Activated T-helper 1 cell treated with anti-CD3 and anti-CD28 coated beads, Interleukin-2, amount 50 U/mL, for 16 hours (primary cell): Measurements from ENCODE around the gene ARID5A.
A peak's percentile ranks its signal among the peaks of the same experiment; 100 is the strongest.

Source experiments
- DNase-seq, 2 donors: peaks; one replicate each; pipeline ENCODE4 v3.0.0-alpha.2; 2020; ENCODE audit warnings: low read depth in 1 of 2, low spot score in 1 of 2

The ARID5A gene

DNA sequence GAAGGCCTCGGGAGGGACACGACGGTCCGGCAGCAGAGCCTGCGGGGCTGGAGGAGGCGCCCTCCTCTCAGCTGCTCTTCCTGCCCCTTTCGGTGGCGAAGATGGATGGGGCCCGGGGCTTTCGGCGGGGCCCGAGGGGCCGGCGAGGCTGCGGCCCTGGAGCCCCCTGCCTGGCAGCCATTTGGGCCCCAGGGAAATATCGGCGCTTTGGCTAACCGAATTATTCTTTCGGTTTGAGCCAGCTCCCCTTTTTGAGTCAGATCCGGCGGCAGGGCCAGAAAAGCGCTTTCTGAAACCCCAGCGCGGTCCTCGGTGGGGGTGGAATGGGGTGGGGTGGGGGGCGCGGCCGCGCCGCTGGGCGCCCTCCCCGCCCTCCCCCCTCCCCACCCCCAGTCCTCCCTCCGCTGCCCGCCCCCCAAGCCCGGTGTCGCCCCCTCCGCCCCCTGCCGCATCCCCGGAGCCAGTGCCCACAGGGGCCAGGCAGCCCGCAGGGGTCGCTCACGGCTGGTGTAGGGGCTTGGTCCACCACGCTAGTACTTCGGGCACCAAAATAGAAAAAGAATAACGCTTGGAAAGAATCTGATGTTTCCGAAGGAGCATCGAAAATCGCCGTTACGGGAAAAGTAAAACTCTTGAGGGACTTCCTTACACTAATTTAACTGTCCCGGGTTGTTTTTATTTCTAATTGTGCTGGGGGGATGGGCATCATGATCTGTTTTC, 9.1 kb upstream of the ARID5A start:
- peak in 1 of 2 donors; percentile 49 for DNase-seq

DNA sequence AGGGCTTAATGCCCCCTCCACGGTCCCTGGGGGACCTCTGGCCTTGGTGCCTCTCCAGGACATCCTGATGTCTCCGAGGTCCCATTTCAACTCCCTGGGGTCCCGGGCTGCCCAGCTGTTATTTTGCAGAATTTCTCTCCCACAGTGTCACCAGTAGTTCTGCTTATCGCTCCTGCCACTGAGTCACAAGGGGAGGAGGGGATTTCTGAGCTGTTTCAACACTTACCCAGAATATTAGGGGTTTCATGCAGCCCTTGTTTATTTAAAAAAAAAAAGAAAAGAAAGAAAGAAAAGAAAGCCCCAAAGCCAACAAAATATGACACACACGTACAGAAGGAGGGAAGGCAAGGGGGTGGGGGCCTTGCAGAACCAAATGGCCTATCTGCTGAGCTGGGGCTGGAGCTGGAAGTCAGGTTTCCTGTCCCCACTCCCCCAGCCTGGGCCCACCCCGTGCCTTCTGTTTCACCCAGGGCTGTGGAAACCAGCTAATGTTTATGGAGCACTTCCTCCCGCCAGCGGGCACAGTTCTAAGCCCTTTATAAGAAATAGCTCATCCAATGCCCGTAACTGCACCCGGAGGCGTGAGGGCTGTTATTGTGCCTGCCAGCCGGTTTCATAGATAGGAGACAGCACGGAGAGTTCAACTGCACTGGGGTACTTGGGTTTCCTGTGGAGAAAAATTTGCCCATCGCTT, 8.4 kb upstream of the ARID5A start:
- peak in 1 of 2 donors; percentile 56 for DNase-seq

DNA sequence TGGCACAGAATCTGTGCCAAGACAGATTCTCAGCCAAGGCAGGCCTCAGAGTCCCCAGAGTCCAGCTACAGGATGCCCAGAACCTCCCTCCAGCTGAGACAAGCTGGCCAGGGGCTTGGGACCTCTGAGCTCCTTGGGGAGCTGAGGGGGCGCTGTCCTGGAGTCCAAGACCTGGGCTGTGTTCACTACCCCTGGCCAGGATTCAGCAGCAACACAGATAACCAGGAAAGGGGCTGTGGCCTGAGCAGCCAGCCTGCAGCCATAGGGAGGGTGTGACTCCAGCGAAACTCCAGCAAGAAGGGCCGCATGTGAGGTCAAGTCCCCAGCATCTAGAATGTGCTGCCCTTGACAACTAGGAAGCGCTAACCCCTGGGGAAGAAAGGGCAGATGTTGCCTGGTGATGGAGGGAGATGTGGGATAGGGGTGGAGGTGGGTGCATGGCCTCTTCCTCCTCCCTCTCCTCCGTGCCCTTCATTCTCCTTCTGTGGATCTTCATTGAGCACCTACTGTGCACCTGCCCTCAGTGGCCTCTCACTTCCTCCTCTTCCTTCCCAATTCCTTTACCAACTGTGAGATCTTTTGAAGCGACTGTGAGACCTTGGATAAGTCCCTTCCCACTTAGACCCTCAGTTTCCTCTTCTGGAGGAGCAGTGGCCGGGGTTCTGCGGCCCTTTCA, 7.7 kb upstream of the ARID5A start:
- no peak for DNase-seq

DNA sequence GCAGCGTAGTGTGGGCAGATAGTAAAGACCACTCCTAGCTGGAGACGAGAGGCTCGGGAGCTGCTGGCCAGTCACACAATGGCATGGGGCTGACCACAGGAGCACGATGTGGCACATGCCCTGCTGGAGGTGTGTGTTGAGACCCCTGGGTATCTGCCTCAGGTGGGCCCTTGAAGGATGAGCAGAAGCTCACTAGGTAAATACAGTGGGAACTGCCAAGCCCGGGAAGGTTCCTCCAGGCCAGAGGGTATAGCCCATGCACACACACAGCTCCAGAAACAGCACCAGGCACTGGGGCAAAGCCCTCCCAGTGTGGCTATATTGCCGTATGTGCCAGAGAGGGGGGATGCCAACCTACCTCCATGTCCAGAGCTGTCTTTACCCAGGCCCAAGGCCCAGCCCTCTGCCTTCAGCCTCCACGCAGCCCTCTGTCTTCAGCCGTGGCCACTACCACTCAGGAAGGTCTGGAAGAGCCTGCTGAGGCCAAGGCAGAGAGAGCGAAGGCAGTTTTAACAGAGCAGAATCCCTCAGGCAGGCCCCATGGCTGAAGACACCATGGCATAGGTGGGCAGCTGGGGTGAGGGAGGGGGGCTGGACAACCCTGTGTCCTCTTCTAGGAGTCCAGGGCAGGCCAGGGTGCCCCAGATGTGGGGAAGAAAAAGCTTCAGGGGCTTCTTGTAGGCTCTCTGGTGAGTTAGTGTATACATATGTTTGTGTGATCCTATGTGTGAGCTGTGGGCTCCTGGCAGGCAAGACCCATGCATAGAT, 7.0 kb upstream of the ARID5A start:
- no peak for DNase-seq

DNA sequence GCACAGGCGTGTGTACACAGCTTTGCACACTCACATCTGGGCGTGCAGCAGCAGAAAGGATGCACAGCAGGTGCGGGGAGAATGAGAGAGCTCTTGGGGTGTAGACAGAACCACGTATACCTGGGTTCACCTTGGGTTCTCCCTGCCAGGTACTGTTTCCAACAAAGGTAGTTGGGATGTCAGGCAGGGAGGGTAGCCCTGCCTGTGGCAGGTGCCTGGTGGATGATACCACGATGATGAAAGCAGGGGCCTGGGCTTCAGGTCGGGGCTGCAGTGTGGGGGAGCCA, 6.5 kb upstream of the ARID5A start:
- DNase-seq = no peak

DNA sequence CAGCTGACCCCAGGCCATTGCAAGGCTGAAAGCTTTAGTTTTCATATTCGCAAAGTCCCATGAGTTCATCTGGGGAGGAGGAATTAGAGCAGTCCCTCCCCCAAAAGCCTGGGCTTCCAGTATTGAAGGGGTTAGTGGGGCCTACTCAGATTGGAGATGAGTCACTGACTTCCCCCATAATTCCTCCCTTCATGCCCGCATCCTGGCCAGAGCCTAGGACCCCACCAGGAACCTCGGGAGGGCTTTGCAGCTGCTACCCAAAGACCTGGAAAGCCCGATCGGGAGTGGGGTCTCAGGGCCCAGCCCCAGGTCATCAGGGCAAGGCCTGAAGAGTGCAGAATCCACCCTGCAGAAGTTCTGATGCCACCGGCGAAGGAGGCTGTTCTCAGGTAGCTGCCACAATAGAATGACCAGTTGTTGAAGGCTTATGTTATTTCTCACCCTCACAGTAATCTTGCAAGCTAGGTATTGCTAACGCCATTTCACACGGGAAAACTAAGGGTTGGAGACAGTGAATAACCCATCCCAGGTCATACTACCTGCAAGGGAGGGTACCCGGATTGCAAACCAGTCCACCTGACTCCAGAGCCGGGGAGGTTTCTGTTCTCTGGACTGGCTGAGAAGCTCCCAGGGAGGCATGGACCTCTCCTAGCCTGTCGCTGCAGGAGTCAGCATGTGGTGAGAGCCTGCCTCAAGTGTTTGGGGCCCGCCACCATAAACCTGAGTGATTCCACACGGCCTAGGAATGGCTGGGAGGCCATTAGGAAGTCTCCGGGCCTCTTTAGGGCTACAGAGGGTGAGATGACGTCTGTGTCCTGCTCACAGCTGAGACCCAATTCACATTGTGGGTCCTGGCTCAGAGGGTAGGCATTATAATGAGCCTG, 5.8 kb upstream of the ARID5A start:
- DNase-seq = no peak

DNA sequence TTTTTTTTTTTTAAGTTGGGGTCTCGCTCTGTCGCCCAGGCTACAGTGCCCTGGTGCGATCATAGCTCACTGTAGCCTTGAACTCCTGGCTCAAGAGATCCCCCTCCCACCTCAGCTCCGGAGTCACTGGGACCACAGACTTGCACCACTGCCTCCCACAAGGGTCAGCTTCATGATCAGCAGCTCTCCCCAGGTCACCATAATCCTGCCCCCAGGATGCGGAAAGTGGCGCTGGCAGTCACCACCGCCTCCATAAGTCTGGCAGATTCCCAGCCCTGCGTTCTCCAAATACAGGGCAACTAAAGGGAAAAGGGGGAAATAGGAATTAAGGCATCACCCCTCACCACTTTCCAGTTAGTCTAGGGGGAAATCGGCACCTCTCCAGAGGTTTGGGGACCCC, 5.2 kb upstream of the ARID5A start:
- no peak for DNase-seq

DNA sequence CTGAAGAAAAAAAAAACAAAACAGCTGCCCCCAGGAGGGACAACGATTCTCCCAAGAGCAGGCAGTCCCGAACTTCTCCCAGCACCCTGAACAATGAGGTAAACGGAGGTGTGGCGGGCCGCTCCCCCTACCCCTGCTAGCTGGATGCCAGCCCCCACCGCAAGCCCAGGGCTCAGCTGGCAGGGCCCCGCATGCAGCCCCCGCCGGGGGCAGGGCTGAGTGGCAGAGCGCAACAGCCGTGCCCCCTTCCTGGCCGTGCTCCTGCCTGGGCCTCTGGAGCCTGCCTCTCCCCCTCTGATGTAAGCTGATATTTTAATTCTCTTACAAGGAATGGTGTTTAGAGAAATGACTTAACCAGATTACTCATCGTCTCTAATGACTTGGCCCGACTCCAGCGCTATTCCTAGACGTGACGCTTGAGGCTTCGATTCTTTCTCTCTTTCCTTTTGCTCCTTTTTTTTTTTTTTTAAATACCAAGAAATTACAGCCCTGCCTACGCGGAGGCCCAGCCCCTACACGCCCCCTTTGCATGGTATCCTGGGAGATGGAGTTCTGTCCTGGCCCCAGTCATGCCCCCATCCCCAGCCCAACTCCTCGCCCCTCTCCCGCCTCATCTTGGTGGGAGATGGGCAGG, 4.6 kb upstream of the ARID5A start:
- DNase-seq = peak; percentile 61 to 77

DNA sequence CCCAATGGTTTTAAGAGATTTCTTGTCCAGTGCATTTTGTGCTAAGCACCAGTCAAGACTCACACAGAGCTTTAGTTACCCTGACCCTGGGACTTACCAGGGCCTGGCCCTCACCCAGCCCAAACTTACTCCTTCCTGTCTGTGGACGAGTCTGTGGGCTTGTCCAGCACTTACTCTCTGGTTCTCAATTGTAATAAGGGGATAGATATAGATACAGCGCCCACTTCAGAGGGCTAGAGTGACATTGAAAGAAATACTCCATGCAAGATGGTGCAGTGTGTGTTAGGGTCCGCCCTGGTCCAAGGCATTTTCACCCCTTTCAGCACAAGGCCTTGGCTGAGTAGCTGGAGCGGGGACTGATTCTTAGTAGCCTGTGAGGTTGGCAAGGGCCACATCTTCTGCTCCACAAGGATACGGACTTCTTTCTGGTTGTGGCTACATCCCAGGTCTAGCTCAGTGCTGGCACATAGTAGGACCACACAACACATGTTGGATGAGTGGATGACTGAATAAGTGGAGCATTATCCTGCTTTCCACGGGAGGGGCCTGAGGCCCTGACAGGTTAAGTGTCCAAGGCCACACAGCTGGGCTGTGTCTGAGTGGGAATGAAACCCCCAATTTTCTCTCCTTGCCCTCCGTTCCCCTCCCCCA, 3.8 kb upstream of the ARID5A start:
- DNase-seq = no peak

DNA sequence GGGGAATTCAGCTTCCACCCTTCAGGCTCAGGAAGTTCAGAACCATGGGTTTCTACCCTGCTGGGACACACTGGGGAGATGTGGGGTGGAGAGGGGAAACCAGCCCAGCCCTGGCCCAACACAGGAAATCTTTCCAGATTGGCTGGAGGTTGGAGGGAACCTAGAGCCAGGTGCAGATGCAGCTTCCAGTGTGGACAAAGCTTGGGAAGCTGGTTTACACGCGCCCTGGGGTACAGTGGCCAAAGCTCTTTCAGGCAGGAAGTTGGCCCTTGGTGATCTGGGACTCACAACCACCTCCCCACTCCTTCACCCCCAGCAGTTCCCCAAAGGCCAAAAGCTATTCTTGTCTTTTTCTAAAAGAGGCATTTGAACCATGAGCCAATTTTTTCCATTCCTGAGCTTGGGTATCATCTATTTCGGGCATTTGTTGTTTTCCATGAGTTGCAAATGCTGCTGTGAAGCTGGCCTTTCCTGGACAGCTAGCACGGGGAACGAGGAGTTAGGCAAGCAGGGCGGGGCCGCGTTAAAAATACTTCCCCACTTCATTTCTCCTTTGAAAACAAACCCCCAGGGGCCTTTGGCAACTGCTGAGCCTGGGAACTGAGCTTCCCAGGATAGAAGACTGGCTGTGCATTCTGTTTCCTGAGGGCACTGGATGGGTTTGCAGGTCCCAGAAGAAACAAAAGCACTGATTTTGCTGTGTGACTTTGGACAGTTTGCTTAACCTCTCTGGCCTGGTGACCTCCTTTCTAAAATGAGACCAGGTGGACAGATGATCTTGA, 3.1 kb upstream of the ARID5A start:
- no peak for DNase-seq

DNA sequence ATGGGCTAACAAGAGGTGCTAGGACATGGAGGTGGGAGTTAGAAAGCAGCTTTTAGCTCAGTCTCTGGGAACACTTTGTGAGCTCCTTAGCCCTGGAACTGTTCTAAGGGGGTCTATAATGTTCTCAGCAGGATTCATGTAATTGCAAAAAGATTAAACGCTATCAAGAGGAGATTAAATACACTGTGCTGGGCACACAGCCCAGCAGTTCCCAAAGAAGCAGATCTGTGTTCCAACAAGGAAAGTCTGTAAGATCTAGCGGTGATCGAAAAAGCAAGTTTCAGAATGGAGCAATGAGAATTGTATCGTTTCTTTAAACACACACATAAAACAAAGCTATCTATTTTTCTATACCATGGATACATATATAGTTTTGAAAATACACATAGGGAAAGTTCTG, 2.4 kb upstream of the ARID5A start:
- no peak for DNase-seq

DNA sequence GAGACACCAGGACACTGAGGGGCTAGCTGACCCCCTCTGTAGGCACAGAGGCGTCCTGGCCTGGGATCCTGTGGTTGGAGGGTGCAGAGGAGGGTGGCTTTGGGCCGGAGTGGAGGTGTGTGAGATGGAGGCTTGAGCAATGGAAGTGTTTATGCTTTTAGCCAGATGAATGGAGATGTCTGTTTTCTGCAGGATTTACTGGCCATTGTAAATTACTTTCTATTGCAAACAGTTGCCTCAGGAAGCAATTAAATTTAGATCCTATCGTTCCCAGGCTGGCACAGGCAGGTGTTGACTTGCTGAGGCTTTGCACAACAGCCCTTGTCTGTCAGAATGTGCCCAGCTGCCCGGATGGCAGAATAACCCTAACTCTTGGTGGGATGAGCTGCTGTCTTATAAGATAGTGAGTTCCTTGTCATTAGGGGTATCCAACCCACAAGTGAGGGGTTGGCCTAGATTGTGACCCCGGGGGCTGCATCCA, 1.8 kb upstream of the ARID5A start:
- DNase-seq = no peak

DNA sequence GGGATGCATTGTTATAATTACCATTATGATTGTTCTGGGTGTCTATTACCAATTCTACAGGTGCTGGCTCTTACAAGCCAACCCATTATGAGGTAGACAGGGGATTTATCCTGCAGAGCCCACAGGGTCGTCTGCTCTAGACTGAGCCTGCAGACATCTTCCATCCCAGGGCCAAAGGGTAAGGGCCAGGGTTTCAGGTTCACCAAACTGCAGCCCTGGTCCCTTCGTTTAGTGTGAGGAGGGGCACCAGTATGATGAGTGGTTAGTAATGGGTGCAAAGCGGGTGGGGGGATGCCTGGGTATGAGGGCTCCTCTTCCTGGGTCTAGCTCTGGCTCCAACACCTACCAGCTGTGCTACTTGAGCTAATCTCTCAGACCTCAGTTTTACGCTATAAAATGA, 1.2 kb upstream of the ARID5A start:
- DNase-seq = no peak

DNA sequence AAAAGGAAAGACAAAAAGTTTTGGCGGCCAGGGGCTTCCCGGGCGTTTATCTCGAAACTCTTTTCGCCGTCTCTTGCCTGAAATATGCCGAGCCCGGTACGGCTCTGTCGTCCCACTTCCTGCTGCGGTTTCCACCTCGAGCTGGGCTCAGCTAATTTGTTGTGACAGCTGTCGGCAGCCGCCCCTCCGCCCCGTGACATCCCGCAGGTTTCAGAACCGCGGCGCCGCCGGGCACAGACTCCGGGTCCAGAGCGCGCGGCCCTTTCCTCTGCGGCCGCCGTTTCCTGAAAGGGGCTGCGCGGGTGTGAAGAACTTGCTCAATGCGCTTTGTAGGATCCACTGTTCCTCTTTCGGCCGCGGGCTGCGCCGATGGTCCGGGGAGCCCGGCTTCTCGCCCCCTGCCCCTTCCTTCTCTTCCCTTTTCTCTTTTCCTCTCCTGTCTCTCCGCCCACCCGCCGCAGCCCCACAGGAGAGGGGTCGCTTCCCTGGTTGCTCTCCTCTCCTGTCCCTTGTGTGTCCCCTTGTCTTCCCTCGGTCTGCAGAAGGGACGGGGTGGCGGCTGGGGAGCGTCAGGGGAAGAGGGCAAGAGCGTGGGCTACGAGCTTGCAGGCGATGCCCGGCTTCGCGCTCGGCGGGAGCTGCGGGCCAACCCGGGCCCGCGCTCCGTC, 648 bp downstream of the ARID5A start:
- DNase-seq = peak; percentile 77 to 79

DNA sequence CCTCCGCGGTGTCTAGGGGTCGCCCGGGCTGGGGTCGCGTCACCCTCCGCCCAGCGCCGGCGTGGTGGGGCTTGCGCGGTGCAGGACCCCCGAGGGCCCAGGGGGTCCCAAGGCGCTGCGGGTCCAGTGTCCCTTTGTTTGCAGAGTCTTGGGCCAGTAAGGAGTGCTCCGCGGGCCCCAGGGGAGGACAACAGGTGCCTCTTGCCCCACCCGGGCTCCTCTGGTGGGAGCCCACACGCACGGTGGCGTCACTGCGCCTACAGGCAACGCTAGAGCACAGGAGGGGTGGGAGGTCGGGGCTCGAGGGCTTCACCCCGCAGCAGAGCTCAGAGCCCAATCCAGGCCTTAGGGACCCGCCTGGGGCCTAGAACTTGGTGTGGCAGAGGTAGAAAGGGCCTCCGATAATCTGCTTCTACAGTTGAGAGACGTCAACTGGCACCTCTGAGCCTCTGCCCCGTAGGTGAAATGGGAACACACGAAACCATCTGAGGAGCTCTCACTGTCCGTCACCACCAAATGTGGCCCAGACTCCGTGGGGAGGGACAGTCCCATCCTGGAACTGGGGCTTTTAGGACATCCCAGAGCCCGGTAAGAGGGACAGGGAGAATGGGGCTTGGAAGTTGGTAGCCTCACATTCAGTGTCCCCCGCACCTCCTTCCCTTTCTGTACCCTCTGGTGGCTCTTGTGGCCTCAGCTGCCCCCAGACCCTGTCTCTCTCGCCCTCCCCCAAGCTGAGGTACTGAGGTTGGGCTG, 1.4 kb downstream of the ARID5A start:
- DNase-seq = peak; percentile 36 to 47

DNA sequence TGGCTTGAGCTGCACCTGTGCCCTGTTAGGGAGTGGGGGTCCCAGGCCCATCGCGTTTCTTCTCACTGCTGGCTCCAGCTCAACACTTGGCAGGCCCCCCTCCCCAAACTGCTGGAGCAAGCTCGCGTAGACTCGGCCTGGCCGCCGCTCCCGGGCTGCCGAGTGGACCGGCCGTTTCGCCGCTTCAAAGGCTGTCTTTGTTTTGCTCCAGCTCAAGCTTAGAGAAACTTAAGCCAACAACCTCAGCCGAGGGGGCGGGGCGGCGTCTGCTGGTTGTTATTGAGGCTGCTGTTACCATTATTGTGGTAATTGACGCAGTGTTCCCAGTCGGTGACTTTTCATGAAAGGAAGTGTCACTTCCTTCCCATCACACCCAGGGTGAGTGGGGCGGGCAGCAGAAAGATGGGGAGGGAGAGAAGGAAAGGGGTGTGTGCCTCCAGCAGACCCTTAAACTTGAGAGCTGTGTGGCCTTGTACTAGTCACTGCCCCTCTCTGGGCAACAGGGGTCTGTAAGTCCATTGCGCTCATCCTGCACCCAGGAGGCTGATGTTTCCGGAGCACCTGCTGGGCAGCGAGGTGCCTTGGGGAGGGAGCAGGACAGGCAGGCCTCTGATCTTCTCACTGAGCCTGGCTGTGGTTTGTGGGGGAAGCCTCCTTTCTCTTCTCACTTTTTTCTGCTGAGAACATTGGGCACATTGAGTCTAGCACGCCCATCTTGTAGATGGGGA, 2.1 kb downstream of the ARID5A start:
- peak; percentile 78 to 91 for DNase-seq
